Activated naive CD4-positive, alpha-beta T cell treated with anti-CD3 and anti-CD28 coated beads, Interleukin-2, amount 50 U/mL, for 24 hours (primary cell): ENCODE results near the gene PREP.
"Not testable (repeated sequence)": the region's sequence is repeated elsewhere in the genome, so short reads cannot be mapped to it uniquely, and the experiment has no call there.

ENCODE experiments used
- H3K27ac Mint-ChIP-seq: one replicate; pipeline ENCODE4 v1.8.0; 2021; ENCODE audit warnings: mild to moderate bottlenecking, mixed read lengths
- H3K27me3 Mint-ChIP-seq: one replicate; pipeline ENCODE4 v1.8.0; 2021; ENCODE audit warnings: mixed read lengths
- H3K36me3 Mint-ChIP-seq: one replicate; pipeline ENCODE4 v1.8.0; 2021; ENCODE audit warnings: mixed read lengths
- H3K4me1 Mint-ChIP-seq: one replicate; pipeline ENCODE4 v1.8.0; 2021; ENCODE audit warnings: mixed read lengths
- H3K4me3 Mint-ChIP-seq: one replicate; pipeline ENCODE4 v1.8.0; 2021; ENCODE audit warnings: mild to moderate bottlenecking, mixed read lengths
- H3K9me3 Mint-ChIP-seq: one replicate; pipeline ENCODE4 v1.8.0; 2021; ENCODE audit warnings: mixed read lengths

PREP gene

DNA sequence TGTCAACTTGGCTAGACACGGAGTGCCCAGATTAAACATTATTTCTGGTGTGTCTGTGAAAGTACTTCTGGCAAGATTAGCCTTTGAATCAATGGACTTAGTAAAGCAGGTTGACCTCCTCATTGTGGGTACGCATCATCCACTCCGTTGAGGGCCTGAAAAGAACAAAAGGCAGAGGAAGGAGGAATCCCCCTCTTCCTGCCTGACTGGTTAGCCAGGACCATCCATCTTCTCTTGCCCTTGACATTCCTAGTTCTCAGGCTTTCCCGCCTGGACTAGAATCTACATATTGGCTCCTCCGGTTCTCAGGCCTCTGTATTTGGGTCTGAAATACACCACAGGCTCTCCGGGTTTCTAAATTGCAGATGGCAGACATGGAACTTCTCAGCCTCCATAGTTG is 149.1 kb downstream of the PREP start:
- no peaks in the 10 kb centered on the region for H3K36me3 Mint-ChIP-seq
- H3K9me3 Mint-ChIP-seq = no peaks in the 10 kb centered on the region
- H3K27me3 Mint-ChIP-seq = peaks cover 3% of the 10 kb centered on the region
- H3K4me3 Mint-ChIP-seq = no peak overlapping the region
- H3K27ac Mint-ChIP-seq = no peak overlapping the region
- H3K4me1 Mint-ChIP-seq = no peaks in the 10 kb centered on the region

DNA sequence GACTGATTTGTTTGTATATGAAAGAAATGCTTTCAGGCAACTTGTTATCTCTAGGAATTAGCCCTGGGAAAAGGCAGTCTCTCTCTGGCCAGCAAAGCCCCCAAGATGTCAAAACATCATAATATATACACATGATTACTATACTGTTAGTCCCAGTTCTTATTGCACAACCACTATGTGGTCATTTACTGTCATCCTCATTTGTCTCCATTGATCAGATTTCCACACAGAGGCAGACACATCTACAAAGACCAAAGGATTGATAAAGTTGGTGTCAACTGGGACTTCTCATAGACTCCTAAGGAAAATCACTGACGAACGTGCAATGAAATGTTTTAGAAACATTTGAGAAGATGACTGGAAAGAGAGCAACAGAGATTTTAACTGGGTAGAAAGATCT is 151.2 kb downstream of the PREP start:
- H3K27ac Mint-ChIP-seq = no peak overlapping the region
- H3K27me3 Mint-ChIP-seq = peaks cover 3% of the 10 kb centered on the region
- no peaks in the 10 kb centered on the region for H3K4me1 Mint-ChIP-seq
- no peaks in the 10 kb centered on the region for H3K36me3 Mint-ChIP-seq
- no peak overlapping the region for H3K4me3 Mint-ChIP-seq
- H3K9me3 Mint-ChIP-seq = no peaks in the 10 kb centered on the region

DNA sequence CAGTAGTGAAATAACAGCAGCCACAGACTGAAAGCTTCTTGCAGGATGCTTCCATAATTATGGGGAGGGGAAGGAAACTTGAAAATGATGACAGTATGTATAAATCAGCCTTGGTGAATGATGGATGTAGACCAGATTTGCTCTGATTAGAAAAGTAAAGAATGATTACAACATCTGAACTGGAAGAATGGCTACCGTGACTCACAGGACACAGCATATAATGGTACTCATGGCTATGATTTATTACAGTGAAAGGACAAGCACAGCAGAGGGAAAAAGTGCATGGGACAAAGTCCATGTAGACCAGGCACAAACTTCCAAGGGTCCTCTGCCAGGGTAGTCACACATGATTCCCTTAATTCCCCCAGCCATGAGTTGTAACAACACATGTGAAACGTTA is 152.3 kb downstream of the PREP start:
- Mint-ChIP-seq H3K9me3 (no peaks in the 10 kb centered on the region), H3K4me1 (no peaks in the 10 kb centered on the region), H3K4me3 (no peak overlapping the region)

DNA sequence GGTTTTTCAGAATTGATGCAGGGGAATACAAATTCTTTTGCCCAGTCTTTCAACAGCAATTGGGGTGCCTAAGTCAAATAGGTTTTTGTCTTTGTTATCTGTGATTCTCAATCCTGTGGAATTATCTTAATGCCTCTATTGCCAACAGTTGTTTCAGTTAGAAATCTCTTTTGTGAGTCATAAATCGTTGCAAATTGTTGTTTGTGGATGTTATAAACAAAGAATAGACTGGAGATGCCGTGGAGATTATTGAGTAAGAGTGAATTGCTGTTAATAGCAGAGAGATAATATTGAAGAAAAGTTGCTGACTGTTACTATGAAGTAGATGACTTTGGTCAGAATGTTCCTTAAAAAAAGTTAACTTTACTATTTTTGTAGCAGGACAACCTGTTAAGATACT is 159.4 kb downstream of the PREP start:
- H3K27me3 Mint-ChIP-seq = peaks cover 20% of the 10 kb centered on the region
- H3K27ac Mint-ChIP-seq = no peak overlapping the region
- peaks cover 5% of the 10 kb centered on the region for H3K9me3 Mint-ChIP-seq
- no peaks in the 10 kb centered on the region for H3K4me1 Mint-ChIP-seq
- no peak overlapping the region for H3K4me3 Mint-ChIP-seq
- H3K36me3 Mint-ChIP-seq = no peaks in the 10 kb centered on the region

More for the DNA sequence above, 152.3 kb downstream of the PREP start:
- no peaks in the 10 kb centered on the region for H3K36me3 Mint-ChIP-seq
- H3K27me3 Mint-ChIP-seq = peaks cover 1% of the 10 kb centered on the region
- no peak overlapping the region for H3K27ac Mint-ChIP-seq

DNA sequence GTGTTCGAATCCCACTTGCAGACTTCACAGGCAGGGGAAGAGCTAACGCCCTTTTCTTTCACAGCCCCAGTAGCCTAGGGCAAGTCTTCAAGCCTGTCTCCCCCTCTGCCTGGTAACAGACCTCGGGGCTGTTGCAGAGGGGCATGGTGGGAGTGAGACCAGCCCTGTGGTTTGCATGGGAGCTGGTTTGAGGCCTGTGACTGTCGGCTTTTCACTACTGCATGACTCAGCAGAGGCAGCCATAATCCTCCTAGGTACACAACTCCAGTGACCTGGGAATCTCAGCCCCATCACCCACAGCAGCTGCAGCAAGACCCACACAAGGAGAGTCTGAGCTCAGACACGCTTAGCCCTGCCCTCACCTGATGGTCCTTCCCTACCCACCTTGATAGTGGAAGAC is 167.7 kb downstream of the PREP start:
- Mint-ChIP-seq H3K9me3 (peaks cover 23% of the 10 kb centered on the region), H3K27ac (no peak overlapping the region), H3K4me1 (no peaks in the 10 kb centered on the region), H3K4me3 (no peak overlapping the region), H3K36me3 (peaks cover 4% of the 10 kb centered on the region), H3K27me3 (peaks cover 31% of the 10 kb centered on the region)

DNA sequence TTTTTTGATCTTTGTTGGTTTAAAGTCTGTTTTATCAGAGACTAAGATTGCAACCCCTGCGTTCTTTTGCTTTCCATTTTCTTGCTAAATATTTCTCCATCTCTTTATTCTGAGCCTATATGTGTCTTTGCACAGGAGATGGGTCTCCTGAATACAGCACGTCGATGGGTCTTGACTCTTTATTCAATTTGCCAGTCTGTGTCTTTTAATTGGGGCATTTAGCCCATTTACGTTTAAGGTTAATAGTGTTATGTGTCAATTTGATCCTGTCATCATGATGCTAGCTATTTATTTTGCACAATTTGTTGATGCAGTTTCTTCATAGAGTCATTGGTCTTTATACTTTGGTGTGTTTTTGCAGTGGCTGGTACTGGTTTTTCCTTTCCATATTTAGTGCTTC is 171.1 kb downstream of the PREP start:
- H3K27ac Mint-ChIP-seq, H3K4me3 Mint-ChIP-seq, H3K36me3 Mint-ChIP-seq, H3K4me1 Mint-ChIP-seq, H3K9me3 Mint-ChIP-seq: not testable (repeated sequence)
- peaks cover 19% of the 10 kb centered on the region for H3K27me3 Mint-ChIP-seq
